Natural killer cell treated with Interleukin-12 subunit alpha and Interleukin-12 subunit beta and Interleukin-15 and Interleukin-18, amount 100 ng/mL, for 72 hours (primary cell): Measurements from ENCODE around the gene TRANK1. TPM values are rescaled to one million over a fixed set of nuclear protein-coding genes. Genes with fewer than 3 reads are reported as not detected.

ENCODE experiments used
- ATAC-seq, 2 donors: fragments of 150-1000 bp; cut with Tn5 transposase in 1 of 2; sonication (Bioruptor Pico), chemical (Tn5 transposase) in 1 of 2; 2 replicates each; pipeline ENCODE4 v1.10.0; 2021
- DNase-seq: peaks from one replicate; pipeline ENCODE4 v3.0.0; 2022; ENCODE audit warnings: low spot score
- H3K27ac Mint-ChIP-seq, 2 donors: 1 replicate in 1 of 2; 2 replicates in 1 of 2; pipeline ENCODE4 v1.8.0; 2022; ENCODE audit warnings: mixed read lengths in 2 of 2, mild to moderate bottlenecking in 1 of 2, moderate library complexity in 1 of 2
- H3K27me3 Mint-ChIP-seq, 2 donors: 1 replicate in 1 of 2; 2 replicates in 1 of 2; pipeline ENCODE4 v1.8.0; 2022; ENCODE audit warnings: mixed read lengths in 2 of 2
- H3K36me3 Mint-ChIP-seq: one replicate; pipeline ENCODE4 v1.8.0; 2022; ENCODE audit warnings: mixed read lengths
- H3K4me1 Mint-ChIP-seq, 2 donors: 1 replicate in 1 of 2; 2 replicates in 1 of 2; pipeline ENCODE4 v1.8.0; 2022; ENCODE audit warnings: low read depth in 2 of 2, mixed read lengths in 2 of 2, mild to moderate bottlenecking in 1 of 2
- H3K4me3 Mint-ChIP-seq: one replicate; pipeline ENCODE4 v1.8.0; 2022; ENCODE audit warnings: mixed read lengths
- H3K9me3 Mint-ChIP-seq: 2 replicates; pipeline ENCODE4 v1.8.0; 2022; ENCODE audit warnings: mixed read lengths
- total RNA-seq, 2 donors: library from RNA; stranded (reverse); gene quantifications; one replicate each; pipeline ENCODE4 v1.2.3, GENCODE V29; 2022

Gene TRANK1
- total RNA-seq, 2 donors from 2014 or later = 10.0 to 11.5 TPM

DNA sequence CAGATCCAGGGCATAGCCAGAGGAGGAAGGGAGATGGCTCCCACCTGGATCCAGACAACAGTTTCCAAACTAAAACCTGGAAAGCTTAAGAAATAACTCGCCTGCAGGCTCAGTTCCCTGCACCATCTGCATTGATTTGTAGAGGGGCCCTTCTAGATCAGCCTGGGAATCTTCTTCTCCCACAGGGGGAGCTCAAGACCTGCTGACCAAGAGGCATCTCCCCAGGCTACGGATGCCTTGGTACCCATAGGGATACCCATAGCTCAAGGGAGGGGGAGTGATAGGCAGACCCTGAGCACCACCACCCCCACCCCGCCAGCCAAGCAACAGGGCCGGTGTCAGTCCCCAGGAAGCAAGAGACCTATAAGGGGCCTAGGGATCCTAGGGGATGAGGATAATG lies 152.5 kb downstream of the TRANK1 start:
- ATAC-seq = peak in 1 of 2 donors; percentile 44
- Mint-ChIP-seq H3K9me3 (no peaks in the 10 kb centered on the region), H3K4me3 (no peak overlapping the region), H3K27me3 (peaks cover 10 to 18% of the 10 kb centered on the region in 2 donors), H3K36me3 (no peaks in the 10 kb centered on the region), H3K4me1 (no peaks in the 10 kb centered on the region), H3K27ac (no peak overlapping the region)
- DNase-seq = no peak

DNA sequence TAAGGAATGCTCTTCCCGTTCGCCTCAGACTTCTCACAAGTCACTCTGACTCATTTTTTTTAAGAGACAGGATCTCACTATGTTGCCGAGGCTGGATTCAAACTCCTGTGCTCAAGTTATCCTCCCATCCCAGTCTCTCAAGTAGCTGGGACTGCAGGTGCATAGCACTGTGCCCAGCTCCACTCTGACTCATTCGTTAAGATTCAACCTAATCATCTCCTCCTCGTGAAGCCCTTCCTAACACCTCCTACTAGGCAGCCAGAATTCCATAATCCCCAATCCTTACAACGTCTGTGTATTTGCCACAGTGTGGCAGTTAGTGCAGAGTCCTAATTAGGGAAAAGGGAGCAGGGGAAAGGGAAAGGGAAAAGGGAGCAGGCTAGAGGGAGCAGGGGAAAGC lies 154.1 kb downstream of the TRANK1 start:
- Mint-ChIP-seq H3K9me3 (no peaks in the 10 kb centered on the region), H3K36me3 (no peaks in the 10 kb centered on the region), H3K4me3 (no peak overlapping the region), H3K4me1 (no peaks in the 10 kb centered on the region), H3K27ac (no peak overlapping the region), H3K27me3 (peaks cover 10 to 18% of the 10 kb centered on the region in 2 donors)
- ATAC-seq (no peak), DNase-seq (no peak)

DNA sequence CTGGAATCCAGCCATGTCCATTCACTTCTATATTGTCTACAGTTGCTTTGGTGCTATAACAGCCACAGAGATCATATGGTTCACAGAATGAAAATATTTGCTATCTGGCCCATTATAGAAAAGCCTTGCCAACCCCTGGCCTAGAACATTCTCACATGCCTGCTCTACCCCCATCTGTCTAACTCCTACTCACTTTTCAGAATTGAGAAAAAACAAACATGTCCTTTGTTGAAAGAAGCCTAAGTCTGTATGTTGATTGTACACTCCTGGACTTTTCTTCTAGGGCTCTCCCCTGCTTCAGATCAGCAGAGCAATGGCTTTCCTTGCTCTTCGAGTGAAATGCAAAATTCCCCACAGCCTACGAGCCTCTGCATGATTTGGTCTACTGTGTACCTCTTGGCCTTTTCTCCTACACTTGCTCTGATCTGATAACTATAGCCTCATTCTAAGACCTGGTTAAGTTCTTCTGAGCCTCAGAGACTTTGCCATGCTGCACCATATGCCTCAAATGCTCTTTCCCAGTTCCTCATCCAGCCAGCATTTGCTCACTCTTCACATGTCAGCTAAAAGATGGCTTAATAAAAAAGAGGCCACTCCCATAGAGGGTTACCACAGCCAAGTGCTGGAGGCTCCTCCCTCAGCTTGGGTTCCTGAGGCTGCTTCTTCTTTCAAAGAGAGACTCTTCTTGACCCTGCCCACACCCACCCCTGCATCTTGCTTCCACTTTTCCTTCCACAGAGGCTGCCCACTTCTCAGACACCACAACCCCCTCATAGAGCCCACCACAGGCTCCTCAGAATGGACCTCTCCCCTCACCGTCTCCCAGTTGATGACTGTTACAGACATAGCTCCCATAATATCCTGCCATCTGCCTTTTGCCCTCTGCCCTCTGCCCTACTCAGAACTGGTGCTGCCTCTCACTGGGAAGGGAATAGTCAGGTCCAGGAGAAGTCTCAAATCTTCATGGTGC lies 157.6 kb downstream of the TRANK1 start:
- ATAC-seq (peak; percentile 27 to 48), DNase-seq (no peak)
- H3K4me3 Mint-ChIP-seq = no peak overlapping the region
- H3K27me3 Mint-ChIP-seq = peaks cover 11 to 23% of the 10 kb centered on the region in 2 donors
- no peak overlapping the region for H3K27ac Mint-ChIP-seq
- H3K4me1 Mint-ChIP-seq = no peaks in the 10 kb centered on the region
- no peaks in the 10 kb centered on the region for H3K9me3 Mint-ChIP-seq
- H3K36me3 Mint-ChIP-seq = no peaks in the 10 kb centered on the region

DNA sequence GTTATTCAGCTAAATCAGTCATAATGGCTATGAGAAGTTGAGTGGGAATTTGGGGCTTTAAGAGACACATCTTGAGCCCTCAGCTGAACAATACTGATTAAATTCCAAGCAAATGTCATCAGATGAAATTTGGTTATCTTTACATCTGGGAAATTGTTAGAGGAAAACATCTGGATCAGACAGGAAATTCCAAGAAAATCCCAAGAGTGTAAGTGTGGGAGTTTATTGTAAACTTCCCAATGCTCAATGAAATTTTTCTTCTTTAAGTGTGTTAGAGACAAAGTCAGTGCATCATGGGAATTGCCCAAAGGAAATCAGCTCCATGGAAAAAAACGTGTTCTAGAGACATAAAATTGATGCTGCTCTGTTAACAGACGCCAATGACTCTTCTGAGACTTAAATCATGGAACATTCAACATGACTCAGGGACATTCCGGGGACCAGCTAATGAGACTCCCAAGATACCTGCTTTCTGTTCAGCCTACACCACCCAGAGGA lies 160.7 kb downstream of the TRANK1 start:
- Mint-ChIP-seq H3K27me3 (peaks cover 5 to 15% of the 10 kb centered on the region in 2 donors), H3K27ac (no peak overlapping the region), H3K4me1 (no peaks in the 10 kb centered on the region), H3K9me3 (no peaks in the 10 kb centered on the region), H3K4me3 (no peak overlapping the region), H3K36me3 (no peaks in the 10 kb centered on the region)
- DNase-seq (no peak), ATAC-seq (no peak)

DNA sequence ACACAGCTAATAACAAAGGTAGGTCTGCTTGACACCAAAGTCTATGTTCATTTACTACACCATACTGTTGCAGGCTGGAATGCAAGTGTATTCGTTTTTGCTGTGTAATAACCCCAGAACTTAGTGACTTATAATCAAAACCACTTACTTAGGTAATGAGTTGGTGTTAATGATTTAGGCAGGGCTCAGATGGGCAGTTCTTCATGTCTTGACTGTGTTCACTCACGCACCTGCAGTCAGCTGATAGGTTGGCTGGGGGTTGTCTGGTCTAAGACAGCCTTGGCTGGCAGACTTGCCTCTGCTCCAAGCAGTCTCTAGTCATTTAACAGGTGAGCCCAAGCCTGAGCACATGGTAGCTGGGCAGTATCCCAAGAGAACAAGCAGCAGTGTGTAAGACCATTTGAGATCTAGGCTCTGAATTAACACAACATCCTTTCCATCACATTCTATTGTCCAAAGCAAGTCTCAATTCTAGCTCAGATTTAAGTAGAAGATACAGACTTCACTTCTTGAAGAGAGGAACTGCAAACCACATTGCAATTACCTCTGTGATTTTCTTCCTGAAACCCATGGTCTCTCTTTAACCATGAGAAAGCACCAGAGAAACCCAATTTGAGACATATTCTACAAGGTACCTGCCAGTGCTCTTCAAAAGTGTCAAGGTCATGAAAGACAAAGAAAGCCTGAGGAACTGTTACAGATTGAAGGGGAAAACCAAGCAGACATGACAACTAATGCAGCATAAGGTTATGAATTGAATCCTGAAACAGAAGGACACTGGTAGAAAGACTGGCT lies 167.2 kb downstream of the TRANK1 start:
- Mint-ChIP-seq H3K4me1 (no peaks in the 10 kb centered on the region), H3K9me3 (no peaks in the 10 kb centered on the region), H3K27ac (no peak overlapping the region), H3K36me3 (no peaks in the 10 kb centered on the region), H3K27me3 (peaks cover 13 to 21% of the 10 kb centered on the region in 2 donors), H3K4me3 (no peak overlapping the region)
- ATAC-seq (peak in 1 of 2 donors; percentile 54), DNase-seq (no peak)

Other genes starting within 250 kb of the TRANK1 start
- not detected for gene DCLK3, start 180.5 kb downstream of the TRANK1 start, total RNA-seq
- gene EPM2AIP1, start 48.1 kb upstream of the TRANK1 start, total RNA-seq = 10 to 100 TPM; 11.4 to 21.2 TPM
- 10 to 100 TPM; 52.8 to 69.5 TPM for gene MLH1, start 48.5 kb upstream of the TRANK1 start, total RNA-seq
- 10 to 100 TPM; 37.2 to 52.0 TPM for gene LRRFIP2, start 229.5 kb upstream of the TRANK1 start, total RNA-seq